Heart left ventricle (tissue), 13 donors: ENCODE data around the gene ADTRP.

Experiments used
- POLR2A ChIP-seq, 2 donors: fragments of 450-650 bp; IDR thresholded peaks; one replicate each; pipeline ENCODE4 v1.6.1; 2017; ENCODE audit warnings: antibody characterized with exemption in 2 of 2, mild to moderate bottlenecking in 2 of 2, moderate library complexity in 2 of 2
- TF ChIP-seq, protein P1 (sequence below), 12 donors: fragments of 200-600 bp; sonication (generic) in 4 of 12; IDR thresholded peaks; one replicate each; pipeline versions ENCODE4 v1.5.0 to v1.8.0; 2018 to 2022; ENCODE audit warnings: antibody characterized with exemption in 12 of 12, mild to moderate bottlenecking in 5 of 12
- donor health status: ischemic (EF 13 %, LVEDD 7.1; RV severe dilation, severe dysfunction).
- donor health status: DM: no; HTN: yes; CAD: no.
- donor health status: DM: no; HTN: no; CAD: no.
- donor health status: ischemic (EF 25% LVEDD 6.9; RV normal size, moderate dysfunction).
- donor health status: ischemic (EF 25% LVEDD 5.7; RV mildly dilated, moderate dysfunction).
- donor health status: ischemic (EF 35%, LVEDD 5.7; RV mildly dilated, moderate dysfunction).
- donor health status: nonischemic (EF 11% LVEDD 7.7; RV severe dilation, severe dysfunction).
- donor health status: DM: yes; HTN: yes; CAD: no.
- donor health status: PGD.
- donor health status: ischemic (EF 29% LVEDD 5.4; RV normal size, mild dysfunction).
- donor health status: nonischemic (EF 23%, LVEDD 6.1; RV moderate dilation, normal function).

DNA sequence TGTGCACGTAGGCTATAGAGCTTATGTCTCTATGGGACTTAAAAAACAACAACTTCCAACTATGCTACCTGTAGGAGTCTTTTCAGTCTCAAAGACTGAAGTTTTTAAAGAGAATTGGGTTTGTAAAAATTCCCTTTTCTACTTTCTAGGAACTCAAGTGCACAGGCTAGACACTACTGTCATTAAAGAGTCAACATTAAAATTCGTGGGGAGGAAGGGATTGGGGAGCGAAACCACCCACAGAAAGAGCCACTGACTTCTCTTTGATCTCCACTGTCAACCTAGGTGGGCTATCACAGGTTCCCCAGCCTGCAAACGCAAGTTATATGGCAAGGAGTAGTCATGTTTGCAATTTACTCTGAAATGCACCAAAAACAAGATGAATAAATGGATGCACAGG, 37.7 kb downstream of the ADTRP start:
- TF ChIP-seq POLR2A (IDR thresholded peaks at IDR 0.05): no peak
- TF ChIP-seq, protein P1, sequence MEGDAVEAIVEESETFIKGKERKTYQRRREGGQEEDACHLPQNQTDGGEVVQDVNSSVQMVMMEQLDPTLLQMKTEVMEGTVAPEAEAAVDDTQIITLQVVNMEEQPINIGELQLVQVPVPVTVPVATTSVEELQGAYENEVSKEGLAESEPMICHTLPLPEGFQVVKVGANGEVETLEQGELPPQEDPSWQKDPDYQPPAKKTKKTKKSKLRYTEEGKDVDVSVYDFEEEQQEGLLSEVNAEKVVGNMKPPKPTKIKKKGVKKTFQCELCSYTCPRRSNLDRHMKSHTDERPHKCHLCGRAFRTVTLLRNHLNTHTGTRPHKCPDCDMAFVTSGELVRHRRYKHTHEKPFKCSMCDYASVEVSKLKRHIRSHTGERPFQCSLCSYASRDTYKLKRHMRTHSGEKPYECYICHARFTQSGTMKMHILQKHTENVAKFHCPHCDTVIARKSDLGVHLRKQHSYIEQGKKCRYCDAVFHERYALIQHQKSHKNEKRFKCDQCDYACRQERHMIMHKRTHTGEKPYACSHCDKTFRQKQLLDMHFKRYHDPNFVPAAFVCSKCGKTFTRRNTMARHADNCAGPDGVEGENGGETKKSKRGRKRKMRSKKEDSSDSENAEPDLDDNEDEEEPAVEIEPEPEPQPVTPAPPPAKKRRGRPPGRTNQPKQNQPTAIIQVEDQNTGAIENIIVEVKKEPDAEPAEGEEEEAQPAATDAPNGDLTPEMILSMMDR (IDR thresholded peaks at IDR 0.05): no peak
